Heart left ventricle (tissue), 16 donors: ENCODE data around the gene VSIG2. TPM values are rescaled to one million over a fixed set of nuclear protein-coding genes. Genes with fewer than 3 reads are reported as not detected.

Source experiments
- ATAC-seq, 4 donors: fragments of 200-7000 bp; cut with Tn5 transposase; one replicate each; pipeline ENCODE4 v1.9.1; 2020 to 2022; ENCODE audit warnings: moderate library complexity in 4 of 4, mild to moderate bottlenecking in 3 of 4, moderate number of reproducible peaks in 1 of 4
- DNase-seq, 5 donors: peaks; one replicate each; pipeline ENCODE4 v3.0.0-alpha.2; 2020
- H3K27ac ChIP-seq, 12 donors: fragments of 200-600 bp; sonication (generic) in 4 of 12; one replicate each; pipeline versions ENCODE4 v1.5.0 to v1.8.0; 2016 to 2022; ENCODE audit warnings: mild to moderate bottlenecking in 2 of 12
- H3K27me3 ChIP-seq, 9 donors: fragments of 200-600 bp; sonication (generic) in 2 of 9; one replicate each; pipeline versions ENCODE4 v1.5.1 to v1.8.0; 2016 to 2022; ENCODE audit warnings: mild to moderate bottlenecking in 3 of 9
- H3K36me3 ChIP-seq, 9 donors: fragments of 200-600 bp; sonication (generic) in 2 of 9; one replicate each; pipeline versions ENCODE4 v1.5.0 to v1.8.0; 2018 to 2022; ENCODE audit warnings: mild to moderate bottlenecking in 2 of 9
- H3K4me1 ChIP-seq, 12 donors: fragments of 200-600 bp; sonication (generic) in 4 of 12; one replicate each; pipeline versions ENCODE4 v1.5.0 to v1.8.0; 2016 to 2022; ENCODE audit warnings: mild to moderate bottlenecking in 3 of 12
- H3K4me3 ChIP-seq, 12 donors: fragments of 200-600 bp; sonication (generic) in 4 of 12; one replicate each; pipeline versions ENCODE4 v1.5.0 to v1.8.0; 2017 to 2022; ENCODE audit warnings: mild to moderate bottlenecking in 9 of 12, moderate library complexity in 4 of 12
- H3K9me3 ChIP-seq, 12 donors: fragments of 200-600 bp; sonication (generic) in 4 of 12; one replicate each; pipeline versions ENCODE4 v1.5.0 to v1.8.0; 2016 to 2022; ENCODE audit warnings: mild to moderate bottlenecking in 1 of 12
- CTCF ChIP-seq, 12 donors: fragments of 200-600 bp; sonication (generic) in 4 of 12; IDR thresholded peaks; one replicate each; pipeline versions ENCODE4 v1.5.0 to v1.8.0; 2018 to 2022; ENCODE audit warnings: antibody characterized with exemption in 12 of 12, mild to moderate bottlenecking in 5 of 12
- POLR2A ChIP-seq, 2 donors: fragments of 450-650 bp; IDR thresholded peaks; one replicate each; pipeline ENCODE4 v1.6.1; 2017; ENCODE audit warnings: antibody characterized with exemption in 2 of 2, mild to moderate bottlenecking in 2 of 2, moderate library complexity in 2 of 2
- WGBS, 4 donors: extraction: QIAGEN DNeasy Blood & Tissue Kit in 2 of 4; methylation state at CpG; one replicate each; pipeline versions ENCODE4 v1.1.5 to v1.1.7; 2013 to 2018; 5-methylcytosine and 5-hydroxymethylcytosine counted together
- intact Hi-C, 10 donors: fragments of 100-400 bp; cut with DNase I; formaldehyde crosslinking; loops; one replicate each; pipeline versions ENCODE4 v1.11.1 to v1.14.2; 2022
- polyA plus RNA-seq, 2 donors: library from polyadenylated mRNA; stranded (reverse); fragments of 200-250 nt; gene quantifications; one replicate each; pipeline ENCODE4 v1.2.3, GENCODE V29; 2013
- total RNA-seq, 9 donors: library from RNA; depleted of rRNA in 2 of 9; stranded (reverse); fragments of >200 nt in 2 of 9; fragmentation: NEBNext Ultra II Directional in 3 of 9; extraction: Animal tissue kit (Norgen Biotek cat#: 25700) in 3 of 9; gene quantifications; one replicate each; pipeline versions ENCODE4 v1.1.0 to v1.2.4, GENCODE V29; 2016 to 2023
- donor health status: ischemic (EF 13 %, LVEDD 7.1; RV severe dilation, severe dysfunction).
- donor health status: healthy with polysubstance abuse.
- donor health status: DM: no; HTN: yes; CAD: no.
- donor health status: DM: no; HTN: no; CAD: no.
- donor health status: ischemic (EF 25% LVEDD 6.9; RV normal size, moderate dysfunction).
- donor health status: ischemic (EF 25% LVEDD 5.7; RV mildly dilated, moderate dysfunction).
- donor health status: healthy.
- donor health status: DM: yes; HTN: yes; CAD: no.
- donor health status: ischemic (EF 35%, LVEDD 5.7; RV mildly dilated, moderate dysfunction).
- donor health status: nonischemic (EF 11% LVEDD 7.7; RV severe dilation, severe dysfunction).
- donor health status: DM: yes; HTN: yes; CAD: no.
- donor health status: PGD.
- donor health status: ischemic (EF 29% LVEDD 5.4; RV normal size, mild dysfunction).
- donor health status: nonischemic (EF 23%, LVEDD 6.1; RV moderate dilation, normal function).

Gene VSIG2
- total and polyA plus RNA-seq, 11 donors: 0.42 to 4.8 (median 1.3) TPM

DNA sequence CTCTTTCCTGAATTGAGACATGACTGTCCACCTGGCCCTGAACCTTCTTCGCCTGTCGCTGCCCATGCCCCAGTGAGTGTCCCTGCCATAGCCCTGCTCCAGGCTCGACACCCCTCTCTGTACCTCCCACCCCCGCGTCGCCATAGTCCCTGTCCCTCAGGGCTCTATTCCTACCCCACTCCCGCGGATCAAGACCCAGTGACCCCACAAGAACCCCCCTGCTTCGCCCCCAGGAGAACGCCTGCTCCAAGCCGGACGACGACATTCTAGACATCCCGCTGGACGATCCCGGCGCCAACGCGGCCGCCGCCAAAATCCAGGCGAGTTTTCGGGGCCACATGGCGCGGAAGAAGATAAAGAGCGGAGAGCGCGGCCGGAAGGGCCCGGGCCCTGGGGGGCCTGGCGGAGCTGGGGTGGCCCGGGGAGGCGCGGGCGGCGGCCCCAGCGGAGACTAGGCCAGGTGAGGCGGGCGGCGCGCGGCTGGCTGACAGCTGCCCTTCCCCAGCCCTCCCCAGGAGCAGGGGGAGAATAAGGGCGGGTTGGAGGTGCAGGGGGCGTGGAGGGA lies 6.7 kb downstream of the VSIG2 start:
- DNase-seq: no peak
- no peak for ATAC-seq
- Histone ChIP-seq H3K27me3 (peaks cover 9 to 69% (median 23%) of the 10 kb centered on the region in 9 donors), H3K4me1 (peaks cover 0 to 62% (median 34%) of the 10 kb centered on the region in 12 donors), H3K36me3 (peaks cover 0 to 4% (median 0%) of the 10 kb centered on the region in 9 donors), H3K27ac (no peak overlapping the region), H3K4me3 (peak overlapping the region in 1 of 12 donors; percentile 65), H3K9me3 (no peaks in the 10 kb centered on the region)
- TF ChIP-seq CTCF (IDR thresholded peaks at IDR 0.05) (no peak), POLR2A (IDR thresholded peaks at IDR 0.05) (no peak)
- WGBS, 4 donors: 33 to 57% (median 43%) methylated on average over 44 of the region's 44 CpGs
- intact Hi-C loops: no loop called here

DNA sequence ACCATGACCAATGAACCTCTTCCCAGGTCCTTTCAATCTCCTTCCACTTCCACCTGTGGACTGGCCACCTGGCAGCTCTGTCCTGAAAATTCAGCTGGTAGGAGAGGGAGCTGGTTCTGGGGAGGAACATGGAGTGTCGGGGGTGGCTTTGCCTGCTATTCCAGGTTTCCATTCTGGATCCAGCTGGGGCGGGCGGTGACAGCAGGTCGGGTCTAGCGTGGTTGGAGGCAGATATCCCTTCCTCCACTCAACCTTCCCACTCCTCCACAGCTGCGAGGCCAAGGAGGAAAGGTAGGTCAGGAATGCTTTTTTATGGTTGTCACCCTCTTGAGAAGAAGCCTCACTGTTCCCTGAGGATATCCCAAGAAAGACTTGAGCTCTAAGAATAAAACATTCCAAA lies 9.0 kb downstream of the VSIG2 start:
- intact Hi-C loops: loop anchor here in 4 of 10 donors (5.0 kb wide), 2 partner anchors 71 to 76 kb away; partner anchors contain the start of genes SIAE (in 3 of the 4) and SPA17 (in 3 of the 4)
- Histone ChIP-seq H3K27me3 (peaks cover 9 to 68% (median 23%) of the 10 kb centered on the region in 9 donors), H3K4me1 (peaks cover 0 to 52% (median 35%) of the 10 kb centered on the region in 12 donors)

DNA sequence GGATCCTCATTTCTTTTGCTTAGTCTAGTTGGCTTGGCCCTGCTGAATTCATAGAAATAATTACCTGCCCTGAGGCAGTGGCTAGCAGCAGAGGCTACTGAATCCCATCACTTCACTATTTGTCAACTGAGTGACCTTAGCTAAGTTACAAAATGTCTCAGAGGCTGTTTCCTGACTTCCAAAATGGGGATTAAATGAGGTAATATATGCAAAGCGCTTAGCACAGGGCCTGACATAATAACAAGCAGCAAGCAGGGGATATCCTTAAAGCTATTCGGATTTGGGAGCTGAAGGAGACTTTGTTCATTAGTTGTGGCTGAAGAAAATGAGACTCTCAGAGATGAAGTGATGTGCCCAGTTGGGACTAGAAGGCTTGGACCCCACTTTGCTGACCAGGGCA lies 9.5 kb downstream of the VSIG2 start:
- intact Hi-C loops: loop anchor here in 4 of 10 donors (5.0 kb wide), 2 partner anchors 70 to 75 kb away; partner anchors contain the start of genes SIAE (in 3 of the 4) and SPA17 (in 3 of the 4)
- peaks cover 0 to 48% (median 31%) of the 10 kb centered on the region in 12 donors for H3K4me1 ChIP-seq
- ATAC-seq (no peak), DNase-seq (no peak)
- 65 to 91% (median 77%) methylated on average over 2 of the region's 2 CpGs for WGBS, 4 donors
- H3K36me3 ChIP-seq: no peaks in the 10 kb centered on the region
- H3K27me3 ChIP-seq: peaks cover 7 to 67% (median 23%) of the 10 kb centered on the region in 9 donors
- H3K4me3 ChIP-seq: no peak overlapping the region
- TF ChIP-seq CTCF (IDR thresholded peaks at IDR 0.05) (no peak), POLR2A (IDR thresholded peaks at IDR 0.05) (no peak)
- H3K9me3 ChIP-seq: no peaks in the 10 kb centered on the region
- H3K27ac ChIP-seq: no peak overlapping the region

More for the DNA sequence above, 9.0 kb downstream of the VSIG2 start:
- ATAC-seq (no peak), DNase-seq (no peak)
- H3K27ac ChIP-seq: no peak overlapping the region
- TF ChIP-seq POLR2A (IDR thresholded peaks at IDR 0.05): no peak
- no peak for TF ChIP-seq CTCF (IDR thresholded peaks at IDR 0.05)
- no peaks in the 10 kb centered on the region for H3K36me3 ChIP-seq
- H3K4me3 ChIP-seq: no peak overlapping the region
- WGBS, 4 donors: 52 to 67% (median 57%) methylated on average over 6 of the region's 6 CpGs
- no peaks in the 10 kb centered on the region for H3K9me3 ChIP-seq

DNA sequence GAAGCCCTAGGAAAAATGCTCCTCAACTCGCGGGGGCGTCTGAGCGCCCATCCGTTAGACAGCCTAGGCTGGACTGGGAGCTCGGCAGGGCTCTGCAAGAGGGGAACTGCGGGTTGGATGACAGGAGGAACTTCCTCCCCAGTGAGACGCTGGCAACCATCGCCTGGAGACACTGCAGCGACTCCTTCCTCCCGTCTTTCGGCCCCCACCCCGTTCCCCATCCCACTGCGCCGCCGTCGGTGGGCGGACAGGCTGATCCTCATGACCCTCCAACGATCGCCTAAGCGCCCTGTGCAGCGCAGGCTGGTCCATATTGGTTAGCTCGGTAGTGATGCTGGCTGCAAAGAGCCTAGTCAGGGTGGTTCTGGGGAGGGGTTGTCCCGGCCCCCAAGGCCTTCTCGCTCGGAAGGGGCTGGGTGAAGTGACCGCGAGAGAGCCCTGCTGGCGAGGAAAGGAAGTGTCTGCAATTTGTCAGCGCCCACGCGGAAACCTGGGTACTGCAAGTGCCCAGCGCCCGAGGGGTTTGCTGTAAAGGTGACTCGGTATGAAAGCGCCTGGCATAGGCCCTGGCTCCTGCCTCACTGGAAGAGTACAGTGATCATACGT lies 11.7 kb downstream of the VSIG2 start:
- H3K27ac ChIP-seq: peak overlapping the region in 6 of 12 donors; percentile 2 to 42 (median 28)
- peak; percentile 38 to 74 (median 49) for DNase-seq
- H3K4me1 ChIP-seq: peaks cover 0 to 42% (median 17%) of the 10 kb centered on the region in 12 donors
- peak overlapping the region; percentile 37 to 78 (median 58) for H3K4me3 ChIP-seq
- peaks cover 2 to 45% (median 19%) of the 10 kb centered on the region in 9 donors for H3K27me3 ChIP-seq
- WGBS, 4 donors: 1 to 4% (median 2%) methylated on average over 21 to 37 of the region's 37 CpGs
- intact Hi-C loops: loop anchor here in 4 of 10 donors (5.0 kb wide), 2 partner anchors 68 to 73 kb away; partner anchors contain the start of genes SIAE (in 3 of the 4) and SPA17 (in 3 of the 4)
- TF ChIP-seq CTCF (IDR thresholded peaks at IDR 0.05) (peak; percentile 22 to 66 (median 50)), POLR2A (IDR thresholded peaks at IDR 0.05) (no peak)
- H3K36me3 ChIP-seq: no peaks in the 10 kb centered on the region
- ATAC-seq: peak in 3 of 4 donors; percentile 38 to 44 (median 41)
- no peaks in the 10 kb centered on the region for H3K9me3 ChIP-seq
